Heart left ventricle (tissue), 13 donors: ENCODE measurements around the gene ERRFI1.

ENCODE experiments used
- POLR2A ChIP-seq, 2 donors: fragments of 450-650 bp; IDR thresholded peaks; one replicate each; pipeline ENCODE4 v1.6.1; 2017; ENCODE audit warnings: antibody characterized with exemption in 2 of 2, mild to moderate bottlenecking in 2 of 2, moderate library complexity in 2 of 2
- TF ChIP-seq, protein P1 (sequence below), 12 donors: fragments of 200-600 bp; sonication (generic) in 4 of 12; IDR thresholded peaks; one replicate each; pipeline versions ENCODE4 v1.5.0 to v1.8.0; 2018 to 2022; ENCODE audit warnings: antibody characterized with exemption in 12 of 12, mild to moderate bottlenecking in 5 of 12
- donor health status: ischemic (EF 13 %, LVEDD 7.1; RV severe dilation, severe dysfunction).
- donor health status: DM: no; HTN: yes; CAD: no.
- donor health status: DM: no; HTN: no; CAD: no.
- donor health status: ischemic (EF 25% LVEDD 6.9; RV normal size, moderate dysfunction).
- donor health status: ischemic (EF 25% LVEDD 5.7; RV mildly dilated, moderate dysfunction).
- donor health status: ischemic (EF 35%, LVEDD 5.7; RV mildly dilated, moderate dysfunction).
- donor health status: nonischemic (EF 11% LVEDD 7.7; RV severe dilation, severe dysfunction).
- donor health status: DM: yes; HTN: yes; CAD: no.
- donor health status: PGD.
- donor health status: ischemic (EF 29% LVEDD 5.4; RV normal size, mild dysfunction).
- donor health status: nonischemic (EF 23%, LVEDD 6.1; RV moderate dilation, normal function).

- TF ChIP-seq, protein P1, sequence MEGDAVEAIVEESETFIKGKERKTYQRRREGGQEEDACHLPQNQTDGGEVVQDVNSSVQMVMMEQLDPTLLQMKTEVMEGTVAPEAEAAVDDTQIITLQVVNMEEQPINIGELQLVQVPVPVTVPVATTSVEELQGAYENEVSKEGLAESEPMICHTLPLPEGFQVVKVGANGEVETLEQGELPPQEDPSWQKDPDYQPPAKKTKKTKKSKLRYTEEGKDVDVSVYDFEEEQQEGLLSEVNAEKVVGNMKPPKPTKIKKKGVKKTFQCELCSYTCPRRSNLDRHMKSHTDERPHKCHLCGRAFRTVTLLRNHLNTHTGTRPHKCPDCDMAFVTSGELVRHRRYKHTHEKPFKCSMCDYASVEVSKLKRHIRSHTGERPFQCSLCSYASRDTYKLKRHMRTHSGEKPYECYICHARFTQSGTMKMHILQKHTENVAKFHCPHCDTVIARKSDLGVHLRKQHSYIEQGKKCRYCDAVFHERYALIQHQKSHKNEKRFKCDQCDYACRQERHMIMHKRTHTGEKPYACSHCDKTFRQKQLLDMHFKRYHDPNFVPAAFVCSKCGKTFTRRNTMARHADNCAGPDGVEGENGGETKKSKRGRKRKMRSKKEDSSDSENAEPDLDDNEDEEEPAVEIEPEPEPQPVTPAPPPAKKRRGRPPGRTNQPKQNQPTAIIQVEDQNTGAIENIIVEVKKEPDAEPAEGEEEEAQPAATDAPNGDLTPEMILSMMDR (IDR thresholded peaks at IDR 0.05): no peak
- TF ChIP-seq POLR2A (IDR thresholded peaks at IDR 0.05): no peak
Measured at GRCh38 chr1:8062861-8063260, 36.8 kb upstream of the ERRFI1 start.
